Ovary (tissue), 3 donors: Measurements from ENCODE around the gene WDR43.

ENCODE experiments used
- EP300 ChIP-seq: sonication (generic); formaldehyde crosslinking; IDR thresholded peaks from one replicate; pipeline ENCODE4 v1.6.1; 2017; ENCODE audit warnings: antibody characterized with exemption
- TF ChIP-seq, protein P1 (sequence below), 3 donors: fragments of 450-650 bp in 2 of 3; fragments of 200-600 bp in 1 of 3; IDR thresholded peaks; one replicate each; pipeline versions ENCODE4 v1.5.1 to v1.8.0; 2016 to 2022; ENCODE audit warnings: antibody characterized with exemption in 3 of 3, mild to moderate bottlenecking in 1 of 3
- donor health status: DM: no; HTN: no; CAD: no.

DNA sequence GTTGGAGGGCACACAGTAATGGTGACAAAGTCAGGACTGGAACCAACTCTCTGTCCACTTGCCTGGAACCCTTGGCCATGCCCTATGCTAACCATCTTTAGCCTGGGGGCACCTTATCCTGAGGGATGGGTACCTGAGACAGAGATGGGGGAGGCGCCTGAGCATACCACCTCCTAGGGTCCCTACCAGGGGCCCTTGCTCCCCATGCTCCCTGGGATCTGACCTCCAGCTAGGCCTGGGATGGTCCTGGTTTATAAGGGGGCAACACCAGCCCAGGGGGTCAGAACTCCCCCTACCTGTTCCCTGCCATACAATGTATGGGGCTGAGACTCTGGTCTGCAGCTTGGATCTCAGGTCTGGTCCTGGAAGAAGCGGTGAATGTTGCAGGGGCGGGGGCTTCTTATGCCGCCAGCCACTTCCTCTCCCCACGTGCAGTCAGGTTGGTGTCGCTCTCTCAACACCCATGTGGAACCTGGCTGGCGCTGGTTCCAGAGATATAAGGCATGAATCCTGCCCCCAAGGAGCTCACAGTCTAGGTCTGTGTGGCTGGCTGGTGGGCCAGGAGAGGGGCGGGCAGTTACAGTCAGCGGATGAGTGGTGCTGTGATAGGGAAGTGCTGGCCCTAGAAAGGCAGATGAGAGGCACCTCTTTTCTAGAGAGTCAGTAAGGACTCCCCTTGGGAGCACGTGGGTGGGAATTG lies 82.9 kb downstream of the WDR43 start:
- TF ChIP-seq, protein P1, sequence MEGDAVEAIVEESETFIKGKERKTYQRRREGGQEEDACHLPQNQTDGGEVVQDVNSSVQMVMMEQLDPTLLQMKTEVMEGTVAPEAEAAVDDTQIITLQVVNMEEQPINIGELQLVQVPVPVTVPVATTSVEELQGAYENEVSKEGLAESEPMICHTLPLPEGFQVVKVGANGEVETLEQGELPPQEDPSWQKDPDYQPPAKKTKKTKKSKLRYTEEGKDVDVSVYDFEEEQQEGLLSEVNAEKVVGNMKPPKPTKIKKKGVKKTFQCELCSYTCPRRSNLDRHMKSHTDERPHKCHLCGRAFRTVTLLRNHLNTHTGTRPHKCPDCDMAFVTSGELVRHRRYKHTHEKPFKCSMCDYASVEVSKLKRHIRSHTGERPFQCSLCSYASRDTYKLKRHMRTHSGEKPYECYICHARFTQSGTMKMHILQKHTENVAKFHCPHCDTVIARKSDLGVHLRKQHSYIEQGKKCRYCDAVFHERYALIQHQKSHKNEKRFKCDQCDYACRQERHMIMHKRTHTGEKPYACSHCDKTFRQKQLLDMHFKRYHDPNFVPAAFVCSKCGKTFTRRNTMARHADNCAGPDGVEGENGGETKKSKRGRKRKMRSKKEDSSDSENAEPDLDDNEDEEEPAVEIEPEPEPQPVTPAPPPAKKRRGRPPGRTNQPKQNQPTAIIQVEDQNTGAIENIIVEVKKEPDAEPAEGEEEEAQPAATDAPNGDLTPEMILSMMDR (IDR thresholded peaks at IDR 0.05) = no peak
- no peak for TF ChIP-seq EP300
